ENCODE results near the gene C19orf38. TPM values are rescaled to one million over a fixed set of nuclear protein-coding genes. Genes with fewer than 3 reads are reported as not detected.

Gene C19orf38
- total and polyA plus RNA-seq, 2 of the 4 experiments (the other 2 are of a cell fraction), result 0.18 to 0.19 TPM

DNA sequence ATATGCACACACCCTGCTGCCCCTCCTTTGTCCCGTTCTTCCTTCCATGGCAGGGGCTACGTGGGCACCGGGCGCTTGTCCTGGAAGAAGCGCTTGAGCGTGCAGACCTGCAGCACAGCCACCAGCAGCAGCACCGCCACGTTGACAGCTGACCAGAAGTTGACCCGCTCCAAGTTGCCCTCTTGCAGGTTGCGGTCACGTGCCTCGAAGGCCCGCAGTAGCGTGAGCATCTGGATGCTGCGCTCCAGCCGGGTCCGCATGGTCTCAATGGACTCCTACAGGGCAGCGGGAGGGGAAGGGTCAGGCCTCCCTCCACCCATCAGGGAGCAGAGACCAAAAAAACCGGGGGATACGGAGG is 15.3 kb upstream of the C19orf38 start (continued):
- TF ChIP-seq RCOR1 (IDR thresholded peaks at IDR 0.05; ENCODE audit: insufficient replicate concordance, low read length) (no peak), FOS (IDR thresholded peaks at IDR 0.05; ENCODE audit: low read depth, low read length) (no peak), SMC3 (IDR thresholded peaks at IDR 0.05; ENCODE audit: low read depth, low read length) (no peak), CHD1 (IDR thresholded peaks at IDR 0.05; ENCODE audit: low read depth, low read length) (no peak)

GRCh38 chr19:10835089-10835753 is 13.0 kb upstream of the C19orf38 start:
- H2AK9ac ChIP-seq (replicated peaks; ENCODE audit: low read depth, low read length, poor library complexity), result peak overlapping the region; percentile 87
- H3K9me1 ChIP-seq (ENCODE audit: insufficient read depth, low read length), result peaks cover 7% of the 10 kb centered on the region; the same call in 1 of the 2 replicates
- H3K4me1 ChIP-seq (ENCODE audit: control insufficient read depth, insufficient read depth, low read length), result peaks cover 9% of the 10 kb centered on the region
- peak overlapping the region; percentile 69 for H3K4me2 ChIP-seq (ENCODE audit: low read depth, low read length)
- CTCF ChIA-PET, result interaction anchor here (1.6 kb wide), 1 partner anchor 26 kb away, joined by 7 read pairs; no protein-coding TSS in a partner anchor
- no peak overlapping the region for H3K9ac ChIP-seq (ENCODE audit: low read depth, low read length)
- H3K27ac ChIP-seq (ENCODE audit: insufficient read depth, low read length), result peak overlapping the region; percentile 26
- no TSS peak for BruUV-seq (replicated peaks)
- POLR2A ChIA-PET (ENCODE audit: unreplicated experiment), result interaction anchor here (1.0 kb wide), 2 partner anchors 17 to 21 kb away, joined by 3 to 4 read pairs; no protein-coding TSS in a partner anchor
- H4K91ac ChIP-seq (ENCODE audit: insufficient read depth, low read depth, low read length), result peak overlapping the region; percentile 3; the same call in 1 of the 2 replicates
- peak overlapping the region; percentile 89 for H2AFZ ChIP-seq (replicated peaks; ENCODE audit: low read length, poor library complexity)
- peak overlapping the region; percentile 41 for H2BK5ac ChIP-seq (ENCODE audit: low read depth, low read length, poor library complexity, severe bottlenecking)
- no peak overlapping the region for H2BK20ac ChIP-seq (ENCODE audit: low read depth, low read length)
- intact Hi-C loops (cut with micrococcal nuclease) (loop anchor here (1.0 kb wide), 1 partner anchor 118 kb away; no protein-coding TSS in a partner anchor), in situ Hi-C loops (cut with MboI; ENCODE audit: low sequenced_read_pairs) (no loop called here), dilution Hi-C loops (cut with HindIII; ENCODE audit: low sequenced_read_pairs, unreplicated experiment) (no loop called here)
- no peak overlapping the region for H3K56ac ChIP-seq (ENCODE audit: extremely low read depth, insufficient read depth, low read length)
- TF ChIP-seq SMC3 (IDR thresholded peaks at IDR 0.05; ENCODE audit: low read depth, low read length), result no peak
- TF ChIP-seq MAFK (IDR thresholded peaks at IDR 0.05; ENCODE audit: low read depth, low read length), result peak; percentile 1; the same call in 1 of the 2 replicates
- H3K79me1 ChIP-seq (ENCODE audit: low read depth in 1 of 2, low read length in 2 of 2), result peaks cover 11 to 17% of the 10 kb centered on the region in 2 experiments; a peak in 3 of 4 replicates
- H4K20me1 ChIP-seq (ENCODE audit: insufficient read depth, low read length), result no peaks in the 10 kb centered on the region; the same call in 1 of the 2 replicates
- no peak overlapping the region for H2BK120ac ChIP-seq (ENCODE audit: low read depth, low read length)
- no peaks in the 10 kb centered on the region for H3K27me3 ChIP-seq (ENCODE audit: control insufficient read depth, insufficient read depth, low read length)
- H4K8ac ChIP-seq (ENCODE audit: low read depth in 2 of 2, low read length in 2 of 2), result peak overlapping the region in 1 of 2 experiments; percentile 66; a peak in 3 of 4 replicates
- ATAC-seq (ENCODE audit: low read depth) (no peak), DNase-seq (no peak)
- H3K18ac ChIP-seq (ENCODE audit: low read depth, low read length), result no peak overlapping the region
- peaks cover 32% of the 10 kb centered on the region for H3K36me3 ChIP-seq (ENCODE audit: control insufficient read depth, insufficient read depth, low read length)
- H2BK15ac ChIP-seq (ENCODE audit: low read depth, low read length), result no peak overlapping the region
- H2AK5ac ChIP-seq (ENCODE audit: low read depth, low read length), result peak overlapping the region; percentile 74
- 47% methylated on average over 13 of the region's 32 CpGs; no CpG with 5 or more reads in 1 of the 2 experiments for WGBS, 2 experiments (ENCODE audit: extremely low coverage in 2 of 2, insufficient read length in 1 of 2)
- peak overlapping the region; percentile 11; the same call in 1 of the 2 replicates for H4K5ac ChIP-seq (ENCODE audit: low read depth, low read length)
- peaks cover 5% of the 10 kb centered on the region for H3K9me3 ChIP-seq (ENCODE audit: control insufficient read depth, insufficient read depth, low read length)
- H3K4ac ChIP-seq (ENCODE audit: low read depth, low read length), result peak overlapping the region; percentile 57
- H3K4me3 ChIP-seq (ENCODE audit: insufficient read depth, low read depth, low read length), result peak overlapping the region; percentile 30
- H3K23ac ChIP-seq (ENCODE audit: low read depth, low read length), result no peak overlapping the region
- no peak overlapping the region for H3K14ac ChIP-seq (replicated peaks; ENCODE audit: low read depth, low read length)

Measured in IMR-90 (cell line).